ENCODE results near the gene RPUSD3. TPM values are rescaled to one million over a fixed set of nuclear protein-coding genes. Genes with fewer than 3 reads are reported as not detected.

Gene RPUSD3
- total and polyA plus RNA-seq, 2 of the 4 experiments (the other 2 are of a cell fraction), result 30.3 to 49.4 TPM

GRCh38 chr3:9831253-9831652 is 12.6 kb downstream of the RPUSD3 start:
- Histone ChIP-seq H2BK15ac (ENCODE audit: low read depth, low read length) (no peak overlapping the region), H3K9me3 (ENCODE audit: control insufficient read depth, insufficient read depth, low read length) (no peaks in the 10 kb centered on the region), H3K4me1 (ENCODE audit: control insufficient read depth, insufficient read depth, low read length) (no peaks in the 10 kb centered on the region), H2AFZ (replicated peaks; ENCODE audit: low read length, poor library complexity) (no peak overlapping the region), H4K91ac (ENCODE audit: insufficient read depth, low read depth, low read length) (no peak overlapping the region), H3K4ac (ENCODE audit: low read depth, low read length) (no peak overlapping the region), H3K79me1 (ENCODE audit: low read depth in 1 of 2, low read length in 2 of 2) (no peaks in the 10 kb centered on the region), H2BK20ac (ENCODE audit: low read depth, low read length) (no peak overlapping the region), H3K27ac (ENCODE audit: insufficient read depth, low read length) (no peak overlapping the region), H2BK5ac (ENCODE audit: low read depth, low read length, poor library complexity, severe bottlenecking) (no peak overlapping the region), H3K14ac (replicated peaks; ENCODE audit: low read depth, low read length) (no peak overlapping the region), H3K56ac (ENCODE audit: extremely low read depth, insufficient read depth, low read length) (no peak overlapping the region), H4K20me1 (ENCODE audit: insufficient read depth, low read length) (no peaks in the 10 kb centered on the region), H2BK120ac (ENCODE audit: low read depth, low read length) (no peak overlapping the region), H4K8ac (ENCODE audit: low read depth in 2 of 2, low read length in 2 of 2) (no peak overlapping the region), H3K9ac (ENCODE audit: low read depth, low read length) (no peak overlapping the region), H3K4me2 (ENCODE audit: low read depth, low read length) (no peak overlapping the region), H3K27me3 (ENCODE audit: control insufficient read depth, insufficient read depth, low read length) (no peaks in the 10 kb centered on the region), H3K9me1 (ENCODE audit: insufficient read depth, low read length) (0 out of 2 replicates have a peak, but pooled peaks cover 3% of the 10 kb centered on the region), H3K23ac (ENCODE audit: low read depth, low read length) (no peak overlapping the region), H4K5ac (ENCODE audit: low read depth, low read length) (no peak overlapping the region), H3K18ac (ENCODE audit: low read depth, low read length) (no peak overlapping the region), H2AK9ac (replicated peaks; ENCODE audit: low read depth, low read length, poor library complexity) (no peak overlapping the region), H3K36me3 (ENCODE audit: control insufficient read depth, insufficient read depth, low read length) (peaks cover 47% of the 10 kb centered on the region), H2AK5ac (ENCODE audit: low read depth, low read length) (no peak overlapping the region), H3K4me3 (ENCODE audit: insufficient read depth, low read depth, low read length) (no peak overlapping the region)
- in situ Hi-C loops (cut with MboI; ENCODE audit: low sequenced_read_pairs), result no loop called here
- ChIA-PET POLR2A (ENCODE audit: unreplicated experiment) (no interaction called here), CTCF (no interaction called here)
- BruUV-seq (replicated peaks), result no TSS peak
- intact Hi-C loops (cut with micrococcal nuclease), result no loop called here
- dilution Hi-C loops (cut with HindIII; ENCODE audit: low sequenced_read_pairs, unreplicated experiment), result no loop called here
- TF ChIP-seq MAFK (IDR thresholded peaks at IDR 0.05; ENCODE audit: low read depth, low read length) (no peak), RCOR1 (IDR thresholded peaks at IDR 0.05; ENCODE audit: insufficient replicate concordance, low read length) (no peak), RFX5 (IDR thresholded peaks at IDR 0.05; ENCODE audit: low read depth, low read length) (no peak), BHLHE40 (IDR thresholded peaks at IDR 0.05; ENCODE audit: low read depth, low read length) (no peak), MAZ (IDR thresholded peaks at IDR 0.05; ENCODE audit: borderline replicate concordance, low read depth, low read length) (no peak), POLR2A (IDR thresholded peaks at IDR 0.05; ENCODE audit: low read depth, low read length) (no peak), CHD1 (IDR thresholded peaks at IDR 0.05; ENCODE audit: low read depth, low read length) (no peak), SMC3 (IDR thresholded peaks at IDR 0.05; ENCODE audit: low read depth, low read length) (no peak), FOS (IDR thresholded peaks at IDR 0.05; ENCODE audit: low read depth, low read length) (no peak), CTCF (conservative IDR thresholded peaks at IDR 0.05; ENCODE audit: low read depth, low read length) (no peak), RAD21 (IDR thresholded peaks at IDR 0.05; ENCODE audit: low read length) (no peak)
- DNase-seq (no peak), ATAC-seq (ENCODE audit: low read depth) (no peak)
- WGBS, 2 experiments (ENCODE audit: extremely low coverage in 2 of 2, insufficient read length in 1 of 2), result no CpG with 5 or more reads among the region's 3 CpGs
